Tibial nerve (tissue), 4 donors: ENCODE data around the gene NPIPB4.
"Not testable (repeated sequence)": the region's sequence is repeated elsewhere in the genome, so short reads cannot be mapped to it uniquely, and the experiment has no call there.

Source experiments
- EP300 ChIP-seq, 2 donors: sonication (generic); formaldehyde crosslinking; IDR thresholded peaks; one replicate each; pipeline ENCODE4 v1.6.1; 2017; ENCODE audit warnings: antibody characterized with exemption in 2 of 2, mild to moderate bottlenecking in 1 of 2
- POLR2A ChIP-seq, 2 donors: fragments of 450-650 bp; IDR thresholded peaks; one replicate each; pipeline ENCODE4 v1.6.1; 2017; ENCODE audit warnings: antibody characterized with exemption in 2 of 2, mild to moderate bottlenecking in 2 of 2, moderate library complexity in 2 of 2
- TF ChIP-seq, protein P1 (sequence below), 5 experiments: fragments of 200-600 bp in 3 of 5; fragments of 450-650 bp in 2 of 5; sonication (generic) in 3 of 5; IDR thresholded peaks; one replicate each; pipeline ENCODE4 v1.5.1; 2016 to 2019; ENCODE audit warnings: antibody characterized with exemption in 5 of 5, mild to moderate bottlenecking in 3 of 5, moderate library complexity in 2 of 5

GRCh38 chr16:21820908-21821465 is 36.6 kb downstream of the NPIPB4 start:
- TF ChIP-seq, protein P1, sequence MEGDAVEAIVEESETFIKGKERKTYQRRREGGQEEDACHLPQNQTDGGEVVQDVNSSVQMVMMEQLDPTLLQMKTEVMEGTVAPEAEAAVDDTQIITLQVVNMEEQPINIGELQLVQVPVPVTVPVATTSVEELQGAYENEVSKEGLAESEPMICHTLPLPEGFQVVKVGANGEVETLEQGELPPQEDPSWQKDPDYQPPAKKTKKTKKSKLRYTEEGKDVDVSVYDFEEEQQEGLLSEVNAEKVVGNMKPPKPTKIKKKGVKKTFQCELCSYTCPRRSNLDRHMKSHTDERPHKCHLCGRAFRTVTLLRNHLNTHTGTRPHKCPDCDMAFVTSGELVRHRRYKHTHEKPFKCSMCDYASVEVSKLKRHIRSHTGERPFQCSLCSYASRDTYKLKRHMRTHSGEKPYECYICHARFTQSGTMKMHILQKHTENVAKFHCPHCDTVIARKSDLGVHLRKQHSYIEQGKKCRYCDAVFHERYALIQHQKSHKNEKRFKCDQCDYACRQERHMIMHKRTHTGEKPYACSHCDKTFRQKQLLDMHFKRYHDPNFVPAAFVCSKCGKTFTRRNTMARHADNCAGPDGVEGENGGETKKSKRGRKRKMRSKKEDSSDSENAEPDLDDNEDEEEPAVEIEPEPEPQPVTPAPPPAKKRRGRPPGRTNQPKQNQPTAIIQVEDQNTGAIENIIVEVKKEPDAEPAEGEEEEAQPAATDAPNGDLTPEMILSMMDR (IDR thresholded peaks at IDR 0.05) = not testable (repeated sequence)
- not testable (repeated sequence) for TF ChIP-seq EP300, POLR2A (IDR thresholded peaks at IDR 0.05)
